Kidney tubule cell (primary cell): ENCODE data around the gene CAPN1.
A peak's percentile ranks its signal among the peaks of the same experiment; 100 is the strongest.
"Not testable (repeated sequence)": the region's sequence is repeated elsewhere in the genome, so short reads cannot be mapped to it uniquely, and the experiment has no call there.

ENCODE experiments used
- DNase-seq: peaks from one replicate; pipeline ENCODE4 v3.0.0-alpha.2; 2018; ENCODE audit warnings: low spot score

CAPN1 gene

DNA sequence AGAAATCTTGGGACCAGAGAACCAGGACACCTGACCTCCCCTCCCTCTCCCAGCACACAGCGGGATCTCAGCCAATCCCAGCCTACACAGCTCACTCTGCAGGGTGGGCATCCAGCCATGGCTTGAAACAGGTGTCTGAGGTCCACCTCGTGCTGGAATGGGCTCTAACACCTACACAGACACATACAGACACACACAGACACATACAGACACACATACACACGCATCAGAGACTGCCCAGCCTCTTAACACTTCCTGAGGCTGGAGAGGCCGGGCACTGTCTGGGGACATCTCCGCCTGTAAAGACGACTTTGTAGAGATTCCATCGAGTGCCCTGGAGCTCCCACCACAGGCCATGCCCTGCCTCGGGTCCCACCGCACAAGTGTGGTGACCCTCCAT is 36.7 kb downstream of the CAPN1 start:
- DNase-seq = no peak

- DNase-seq = no peak
These were observed 38.1 kb downstream of the CAPN1 start for GRCh38 chr11:65219930-65220213.

DNA sequence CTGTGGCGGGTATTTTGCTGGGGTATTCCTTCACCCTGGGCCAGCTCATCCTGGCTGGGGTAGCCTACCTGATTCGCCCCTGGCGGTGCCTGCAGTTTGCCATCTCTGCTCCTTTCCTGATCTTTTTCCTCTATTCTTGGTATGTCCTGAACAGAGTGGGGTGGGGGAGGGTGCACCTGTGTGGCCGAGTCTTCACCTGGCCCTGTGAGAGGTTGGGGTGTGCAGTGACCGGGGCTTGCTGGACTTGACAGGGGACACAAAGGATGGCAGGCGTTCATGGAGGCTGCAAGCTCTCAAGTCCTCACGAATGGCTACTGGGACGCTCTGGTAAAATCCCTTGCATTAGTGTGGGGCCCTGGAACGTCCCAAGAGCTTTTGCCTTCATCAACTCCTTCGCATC is 39.3 kb downstream of the CAPN1 start:
- DNase-seq = no peak

DNA sequence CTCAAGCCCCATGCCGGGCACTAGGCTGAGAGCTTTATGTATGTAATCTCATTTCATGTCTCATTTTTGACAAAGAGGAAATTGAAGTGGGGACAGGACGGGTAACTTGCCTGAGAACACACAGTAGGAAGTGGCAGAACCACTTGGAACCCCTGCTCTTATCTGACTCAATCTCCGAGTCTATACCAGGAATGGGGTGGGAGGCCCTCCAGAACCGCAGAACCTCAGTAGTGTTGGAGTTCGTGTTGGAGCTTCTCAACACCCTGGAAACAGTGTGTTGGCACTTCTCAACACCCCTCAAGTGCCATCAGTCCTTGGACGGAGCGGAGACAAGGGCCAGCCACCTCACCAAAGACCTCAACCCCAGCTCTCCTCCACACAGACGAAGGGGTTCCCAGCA is 41.3 kb downstream of the CAPN1 start:
- no peak for DNase-seq

GRCh38 chr11:65224930-65225278 is 43.2 kb downstream of the CAPN1 start:
- DNase-seq = peak; percentile 75

DNA sequence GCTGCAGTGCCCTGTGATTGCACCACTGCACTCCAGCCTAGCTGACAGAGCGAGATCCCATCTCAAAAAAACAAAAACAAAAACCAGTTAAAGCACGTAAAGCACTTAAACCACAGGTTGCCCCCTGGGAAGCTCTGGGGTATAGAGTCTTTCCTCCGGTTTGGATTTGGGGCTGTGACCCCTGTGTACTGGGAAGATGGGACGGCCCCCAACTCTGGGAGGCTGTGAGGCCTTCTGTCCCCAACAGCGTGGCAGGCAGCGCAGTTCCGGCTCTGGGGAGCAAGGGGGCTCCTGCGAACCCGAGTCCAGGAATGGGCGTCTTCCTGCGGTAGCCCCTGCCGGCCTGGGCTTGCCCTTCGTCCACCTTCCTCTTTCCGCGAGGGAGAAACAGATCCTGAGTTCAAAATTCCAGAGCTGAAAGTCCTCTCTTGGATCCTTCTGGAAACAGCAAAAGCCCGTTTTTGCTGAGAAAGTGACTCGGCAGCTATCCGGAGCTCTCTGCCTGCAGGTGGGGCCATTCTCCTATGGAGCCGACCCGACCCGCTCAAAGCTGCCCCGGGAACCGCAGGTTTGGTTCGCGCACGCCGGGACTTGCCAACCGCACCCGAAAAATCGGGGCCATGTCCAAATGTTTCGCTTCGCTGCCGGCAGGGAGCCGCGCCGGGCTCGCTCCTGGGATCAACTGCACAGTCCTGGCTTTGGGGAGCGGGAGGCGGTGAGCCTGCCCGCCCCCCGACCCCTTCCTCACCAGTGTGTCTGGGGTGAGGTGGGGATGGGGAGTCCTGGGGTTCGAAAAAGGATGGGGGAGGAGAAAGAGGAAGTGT is 43.8 kb downstream of the CAPN1 start:
- peak; percentile 48 for DNase-seq

DNA sequence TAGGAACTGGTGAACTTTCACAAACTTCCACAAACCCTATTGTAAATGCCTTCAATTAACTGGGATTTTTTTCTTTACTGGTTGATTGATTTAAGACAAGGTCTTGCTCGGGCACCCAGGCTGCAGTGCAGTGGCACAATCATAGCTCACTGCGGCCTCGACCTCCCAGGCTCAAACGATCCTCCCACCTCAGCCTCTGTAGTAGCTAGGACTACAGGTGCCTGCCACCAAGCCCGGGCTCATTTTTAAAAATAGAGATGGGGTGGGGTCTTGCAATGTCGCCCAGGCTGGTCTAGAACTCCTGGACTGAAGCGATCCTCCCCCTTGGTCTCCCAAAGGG is 44.3 kb downstream of the CAPN1 start:
- no peak for DNase-seq

DNA sequence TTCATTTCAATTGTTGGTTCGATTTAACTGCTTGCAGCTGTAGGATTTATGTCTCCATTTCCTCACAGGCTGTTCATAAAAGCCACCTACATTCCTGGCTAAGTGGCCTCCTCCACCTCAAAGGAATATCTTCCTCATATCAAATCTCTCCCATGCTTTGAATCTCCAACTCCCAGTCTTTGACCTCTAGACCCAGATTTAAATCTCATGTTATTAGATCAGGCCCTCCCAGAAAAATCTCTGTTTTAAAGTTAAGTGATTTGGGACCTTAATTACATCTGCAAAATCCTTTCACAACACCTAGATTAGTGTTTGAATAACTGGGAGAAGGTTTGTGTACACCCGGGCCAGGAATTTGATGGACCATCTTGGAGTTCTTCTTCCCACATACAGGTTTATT is 46.2 kb downstream of the CAPN1 start:
- no peak for DNase-seq

DNA sequence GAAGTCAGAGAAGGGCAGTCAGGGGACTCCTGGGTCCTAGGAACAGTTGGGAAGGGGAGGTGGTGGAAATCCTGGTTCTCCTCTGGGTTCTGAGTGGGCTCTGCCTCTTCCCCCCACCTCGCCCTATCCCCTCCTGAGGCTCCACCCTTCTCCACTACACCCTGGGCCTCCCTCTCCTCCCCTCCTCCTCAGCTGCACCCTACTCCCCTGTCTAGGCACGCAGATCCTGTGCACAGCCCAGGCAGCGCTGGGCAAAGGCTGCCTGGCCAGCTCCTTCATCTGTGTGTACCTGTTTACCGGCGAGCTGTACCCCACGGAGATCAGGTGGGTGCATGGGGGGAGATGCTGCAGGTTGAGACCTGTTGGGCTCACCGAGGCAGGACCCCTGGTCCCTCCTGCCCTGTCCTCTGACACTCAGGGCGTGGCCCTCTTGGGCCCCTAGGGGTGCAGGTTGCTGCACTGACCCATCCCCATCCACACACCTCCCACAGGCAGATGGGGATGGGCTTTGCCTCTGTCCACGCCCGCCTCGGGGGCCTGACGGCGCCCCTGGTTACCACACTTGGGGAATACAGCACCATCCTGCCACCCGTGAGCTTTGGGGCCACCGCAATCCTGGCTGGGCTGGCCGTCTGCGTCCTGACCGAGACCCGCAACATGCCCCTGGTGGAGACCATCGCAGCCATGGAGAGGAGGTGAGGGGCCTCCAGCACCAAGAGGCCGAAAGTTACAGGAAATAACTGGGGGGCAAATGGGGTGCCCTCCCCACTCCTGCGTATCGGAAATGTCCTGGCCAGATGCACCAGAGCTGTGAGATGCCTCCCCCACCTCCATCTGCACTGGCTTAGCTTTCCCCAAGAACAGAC is 54.7 kb downstream of the CAPN1 start:
- DNase-seq = no peak

DNA sequence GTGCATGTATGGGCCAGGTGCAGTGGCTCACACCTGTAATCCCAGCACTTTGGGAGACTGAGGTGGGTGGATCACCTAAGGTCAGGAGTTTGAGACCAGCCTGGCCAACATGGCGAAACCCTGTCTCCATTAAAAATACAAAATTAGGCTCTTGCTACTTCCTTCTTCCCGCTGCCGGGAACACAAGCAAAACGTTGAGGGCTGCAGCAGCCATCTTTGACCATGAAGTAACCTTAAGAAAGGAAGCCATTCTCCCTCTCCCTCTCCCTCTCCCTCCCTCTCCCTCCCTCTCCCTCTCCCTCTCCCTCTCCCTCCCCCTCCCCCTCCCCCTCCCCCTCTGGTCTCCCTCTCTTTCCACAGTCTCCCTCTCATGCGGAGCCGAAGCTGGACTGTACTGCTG is 56.6 kb downstream of the CAPN1 start:
- DNase-seq = not testable (repeated sequence)

GRCh38 chr11:65241134-65241533 is 59.4 kb downstream of the CAPN1 start:
- DNase-seq = no peak

DNA sequence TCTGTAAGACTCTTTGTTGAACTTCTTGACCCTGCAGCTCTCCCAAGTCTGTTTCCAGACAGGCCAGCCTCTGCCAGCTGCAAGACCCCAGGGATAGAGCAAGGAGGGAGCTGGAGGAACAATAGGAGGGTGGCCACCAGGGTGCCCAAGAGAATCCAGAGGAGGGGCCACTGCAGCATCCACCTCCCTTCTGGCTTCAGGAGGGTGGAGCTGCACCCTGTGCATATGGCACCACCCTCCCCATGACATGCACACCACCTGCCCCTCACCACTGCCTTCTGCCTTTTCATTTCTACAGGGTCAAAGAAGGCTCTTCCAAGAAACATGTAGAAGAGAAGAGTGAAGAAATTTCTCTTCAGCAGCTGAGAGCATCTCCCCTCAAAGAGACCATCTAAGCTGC is 60.0 kb downstream of the CAPN1 start:
- DNase-seq = no peak

DNA sequence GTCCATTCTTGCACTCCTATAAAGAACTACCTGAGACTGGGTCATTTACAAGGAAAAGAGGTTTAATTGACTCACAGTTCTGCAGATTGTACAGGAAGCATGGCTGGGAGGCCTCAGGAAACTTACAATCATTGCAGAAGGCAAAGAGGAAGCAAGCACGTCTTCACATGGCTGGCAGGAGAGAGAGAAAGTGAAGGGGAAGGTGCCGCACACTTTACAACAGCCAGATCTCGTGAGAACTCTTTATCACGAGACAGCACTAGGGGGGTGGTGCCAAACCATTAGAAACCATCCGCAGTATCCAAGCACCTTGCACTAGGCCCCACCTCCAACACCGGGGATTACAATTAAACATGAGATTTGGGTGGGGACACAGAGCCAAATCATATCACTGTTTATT is 60.7 kb downstream of the CAPN1 start:
- DNase-seq = no peak

DNA sequence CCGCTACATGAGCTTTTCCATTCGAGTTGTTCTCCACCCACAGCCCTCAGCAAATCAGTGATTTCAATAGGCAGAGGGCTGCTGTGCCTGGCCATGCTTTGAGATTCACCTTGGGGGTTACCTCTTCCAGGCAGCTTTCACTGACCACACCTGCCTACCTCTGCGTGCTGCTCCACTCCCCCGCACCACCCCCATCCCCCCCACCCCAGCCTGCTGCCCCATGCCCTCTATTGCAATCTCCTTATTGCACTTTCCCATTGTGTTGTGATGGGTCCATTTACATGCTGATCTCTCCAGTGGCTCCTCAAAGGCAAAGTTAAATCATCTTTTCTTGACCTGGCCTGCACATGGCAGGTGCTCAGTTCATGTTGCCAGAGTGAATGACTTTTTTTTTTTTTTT is 62.1 kb downstream of the CAPN1 start:
- DNase-seq = no peak

GRCh38 chr11:65245046-65245445 is 63.3 kb downstream of the CAPN1 start:
- peak; percentile 42 for DNase-seq

- DNase-seq = peak; percentile 40
These were observed 64.8 kb downstream of the CAPN1 start for GRCh38 chr11:65246506-65246905.

DNA sequence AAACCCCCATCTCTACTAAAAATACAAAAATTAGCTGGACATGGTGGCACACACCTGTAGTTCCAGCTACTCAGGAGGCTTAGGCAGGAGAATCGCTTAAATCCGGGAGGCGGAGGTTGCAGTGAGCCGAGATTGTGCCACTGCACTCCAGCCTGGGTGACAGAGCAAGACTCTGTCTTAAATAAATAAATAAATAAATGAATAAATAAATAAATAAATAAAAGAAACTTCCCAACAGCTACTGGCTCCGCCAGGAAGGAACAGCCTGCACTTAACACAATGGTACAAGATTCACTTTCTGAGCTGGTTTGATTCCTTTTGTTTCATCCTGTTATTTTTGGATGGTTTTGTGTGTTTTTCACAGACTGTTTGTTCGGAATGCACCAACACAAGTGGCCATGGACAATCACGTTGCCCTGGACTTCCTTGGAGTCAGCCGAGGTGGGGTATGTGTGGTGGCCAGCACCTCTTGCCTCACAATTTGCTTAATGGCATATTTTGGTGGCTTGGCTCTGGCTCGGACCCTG is 66.5 kb downstream of the CAPN1 start:
- DNase-seq = not testable (repeated sequence)

DNA sequence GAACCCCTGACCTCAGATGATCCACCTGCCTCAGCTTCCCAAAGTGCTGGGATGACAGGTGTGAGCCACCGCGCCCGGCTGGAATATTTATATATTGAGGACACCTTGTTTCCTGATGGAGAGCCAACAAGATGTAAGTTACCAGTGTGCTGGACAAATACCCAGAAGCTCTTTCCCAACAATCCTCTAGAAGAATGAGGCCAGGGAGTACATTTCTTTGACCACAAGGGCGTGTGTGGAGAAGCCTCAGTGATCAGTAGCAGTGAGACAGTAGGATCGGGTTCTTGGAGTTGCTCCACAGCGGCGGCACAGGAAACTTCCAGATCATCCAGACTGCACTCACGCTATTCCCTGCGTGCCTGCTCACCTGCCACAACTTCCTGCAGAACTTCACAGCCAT is 69.7 kb downstream of the CAPN1 start:
- no peak for DNase-seq

DNA sequence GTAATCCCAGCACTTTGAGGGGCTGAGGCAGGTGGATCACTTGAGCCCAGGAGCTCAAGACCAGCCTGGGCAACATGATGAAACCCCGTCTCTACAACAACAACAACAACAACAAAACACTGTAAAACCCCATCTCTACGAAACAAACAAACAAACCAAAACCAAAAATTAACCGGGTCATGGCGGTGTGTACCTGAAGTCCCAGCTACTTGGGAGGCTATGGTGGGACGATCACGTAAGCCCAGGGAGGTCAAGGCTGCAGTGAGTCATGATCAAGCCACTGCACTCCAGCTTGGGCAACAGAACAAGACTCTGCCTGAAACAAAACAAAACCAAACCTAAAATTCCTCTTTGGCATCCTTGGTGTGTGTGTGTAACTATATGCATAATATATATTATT is 73.0 kb downstream of the CAPN1 start:
- no peak for DNase-seq

DNA sequence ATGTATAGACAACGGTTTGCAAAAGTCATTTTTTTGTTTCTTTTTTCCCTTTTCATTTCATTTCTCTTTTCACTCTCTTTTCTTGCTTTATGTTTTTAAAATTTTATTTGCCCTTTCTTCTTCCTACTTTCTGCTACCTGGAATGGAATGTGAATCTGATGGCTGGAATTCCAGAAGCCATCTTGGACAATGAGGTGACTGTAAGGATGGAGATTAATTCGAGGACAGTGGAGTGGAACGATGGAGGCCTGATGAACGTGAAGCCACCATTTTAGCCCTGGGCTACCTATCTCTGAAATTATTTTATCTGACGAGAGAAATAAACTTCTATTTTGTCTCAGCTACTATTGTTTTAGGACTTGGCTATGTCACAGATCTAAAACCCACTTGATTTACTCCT is 77.3 kb downstream of the CAPN1 start:
- DNase-seq = no peak

DNA sequence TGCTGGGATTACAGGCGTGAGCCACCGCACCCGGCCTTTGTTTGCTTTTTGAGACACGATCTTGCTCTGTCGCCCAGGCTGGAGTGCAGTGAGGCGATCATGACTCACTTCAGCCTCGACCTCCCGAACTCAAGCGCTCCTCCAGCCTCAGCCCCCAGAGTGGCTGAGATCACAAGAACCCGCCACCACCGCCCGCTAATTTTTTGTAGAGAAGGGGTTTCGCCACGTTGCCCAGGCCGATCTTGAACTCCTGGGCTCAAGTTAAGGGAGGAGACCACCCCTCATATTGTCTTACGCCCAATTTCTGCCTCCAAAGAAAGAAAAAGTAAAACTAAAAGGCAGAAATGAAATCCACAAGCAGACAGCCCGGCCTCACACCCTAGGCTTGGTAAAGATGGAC is 78.6 kb downstream of the CAPN1 start:
- DNase-seq = no peak

GRCh38 chr11:65260756-65261590 is 79.2 kb downstream of the CAPN1 start:
- DNase-seq = no peak
